Measurements from ENCODE around the gene ISG15. TPM values are rescaled to one million over a fixed set of nuclear protein-coding genes. Genes with fewer than 3 reads are reported as not detected.

Gene ISG15
- total and polyA plus RNA-seq, 7 donors = 2.9 to 22.1 (median 12.4) TPM

- no peaks in the 10 kb centered on the region for H3K9me3 ChIP-seq
- WGBS, 3 donors = 75 to 82% (median 81%) methylated on average over 10 of the region's 10 CpGs
- H3K27me3 ChIP-seq (ENCODE audit: insufficient read depth in 3 of 3, low read length in 2 of 3) = peaks cover 0 to 32% (median 14%) of the 10 kb centered on the region in 3 donors
- DNase-seq (no peak), ATAC-seq (no peak)
- no peaks in the 10 kb centered on the region for H3K36me3 ChIP-seq (ENCODE audit: insufficient read depth in 1 of 2, low read depth in 1 of 2)
- intact Hi-C loops (cut with DNase I) = no loop called here
- H3K4me1 ChIP-seq = peaks cover 9% of the 10 kb centered on the region
- H3K4me3 ChIP-seq = no peak overlapping the region
- no peak for TF ChIP-seq CTCF (IDR thresholded peaks at IDR 0.05)
- no peak overlapping the region for H3K27ac ChIP-seq
Observed at GRCh38 chr1:1042835-1043234, 29.5 kb downstream of the ISG15 start.

- Histone ChIP-seq H3K36me3 (ENCODE audit: insufficient read depth in 1 of 2, low read depth in 1 of 2) (no peaks in the 10 kb centered on the region), H3K9me3 (no peaks in the 10 kb centered on the region), H3K4me1 (peaks cover 9% of the 10 kb centered on the region), H3K4me3 (no peak overlapping the region), H3K27me3 (ENCODE audit: insufficient read depth in 3 of 3, low read length in 2 of 3) (peaks cover 0 to 26% (median 13%) of the 10 kb centered on the region in 3 donors), H3K27ac (no peak overlapping the region)
- no peak for ATAC-seq
- DNase-seq = no peak
- no peak for TF ChIP-seq CTCF (IDR thresholded peaks at IDR 0.05)
- intact Hi-C loops (cut with DNase I) = no loop called here
- WGBS, 3 donors = 94 to 96% (median 95%) methylated on average over 26 to 27 of the region's 27 CpGs
Observed at GRCh38 chr1:1043411-1043810, 30.1 kb downstream of the ISG15 start.

GRCh38 chr1:1043921-1044320 is 30.6 kb downstream of the ISG15 start:
- Histone ChIP-seq H3K4me3 (no peak overlapping the region), H3K4me1 (peaks cover 9% of the 10 kb centered on the region), H3K27ac (no peak overlapping the region), H3K9me3 (no peaks in the 10 kb centered on the region), H3K36me3 (ENCODE audit: insufficient read depth in 1 of 2, low read depth in 1 of 2) (no peaks in the 10 kb centered on the region), H3K27me3 (ENCODE audit: insufficient read depth in 3 of 3, low read length in 2 of 3) (peaks cover 0 to 21% (median 12%) of the 10 kb centered on the region in 3 donors)
- 90 to 94% (median 93%) methylated on average over 33 of the region's 33 CpGs for WGBS, 3 donors
- intact Hi-C loops (cut with DNase I) = no loop called here
- DNase-seq (no peak), ATAC-seq (no peak)
- TF ChIP-seq CTCF (IDR thresholded peaks at IDR 0.05) = no peak

- Histone ChIP-seq H3K4me1 (peaks cover 9% of the 10 kb centered on the region), H3K36me3 (ENCODE audit: insufficient read depth in 1 of 2, low read depth in 1 of 2) (no peaks in the 10 kb centered on the region), H3K4me3 (no peak overlapping the region), H3K27me3 (ENCODE audit: insufficient read depth in 3 of 3, low read length in 2 of 3) (peaks cover 0 to 14% (median 6%) of the 10 kb centered on the region in 3 donors), H3K9me3 (no peaks in the 10 kb centered on the region), H3K27ac (no peak overlapping the region)
- 86 to 92% (median 88%) methylated on average over 34 of the region's 34 CpGs for WGBS, 3 donors
- ATAC-seq (no peak), DNase-seq (no peak)
- intact Hi-C loops (cut with DNase I) = no loop called here
- TF ChIP-seq CTCF (IDR thresholded peaks at IDR 0.05) = no peak
Observed at GRCh38 chr1:1044455-1045078, 31.3 kb downstream of the ISG15 start.

- DNase-seq = no peak
- 93 to 97% (median 95%) methylated on average over 21 to 23 of the region's 23 CpGs for WGBS, 3 donors
- intact Hi-C loops (cut with DNase I) = no loop called here
- no peak overlapping the region for H3K4me3 ChIP-seq
- peaks cover 0 to 9% (median 3%) of the 10 kb centered on the region in 3 donors for H3K27me3 ChIP-seq (ENCODE audit: insufficient read depth in 3 of 3, low read length in 2 of 3)
- H3K36me3 ChIP-seq (ENCODE audit: insufficient read depth in 1 of 2, low read depth in 1 of 2) = no peaks in the 10 kb centered on the region
- no peak for ATAC-seq
- peaks cover 5% of the 10 kb centered on the region for H3K4me1 ChIP-seq
- H3K9me3 ChIP-seq = no peaks in the 10 kb centered on the region
- no peak overlapping the region for H3K27ac ChIP-seq
- no peak for TF ChIP-seq CTCF (IDR thresholded peaks at IDR 0.05)
Observed at GRCh38 chr1:1045129-1045528, 31.8 kb downstream of the ISG15 start.
